ENCODE data around the gene C11orf58. TPM values are rescaled to one million over a fixed set of nuclear protein-coding genes. Genes with fewer than 3 reads are reported as not detected.

Gene C11orf58
- total and polyA plus RNA-seq, 2 experiments from 2014 or later = 153 to 226 TPM

- no peak overlapping the region for H3K9ac ChIP-seq
Observed at GRCh38 chr11:16767957-16768356, 29.5 kb downstream of the C11orf58 start.

GRCh38 chr11:16769386-16769785 is 30.9 kb downstream of the C11orf58 start:
- DNase-seq = no peak
- H3K9ac ChIP-seq = no peak overlapping the region
- no peaks in the 10 kb centered on the region for H3K9me2 ChIP-seq (ENCODE audit: insufficient read depth)
- H3K4me2 ChIP-seq (ENCODE audit: unreplicated experiment) = no peak overlapping the region
- no peaks in the 10 kb centered on the region for H3K79me2 ChIP-seq (ENCODE audit: insufficient read depth)
- no peak overlapping the region for H3K4me3 ChIP-seq
- no peaks in the 10 kb centered on the region for H4K20me1 ChIP-seq (ENCODE audit: insufficient read depth)
- no peak overlapping the region for H2AFZ ChIP-seq
- WGBS, 2 experiments (ENCODE audit: low coverage in 1 of 2, low lambda C conversion rate in 2 of 2, missing lambda C conversion rate in 2 of 2) = 84 to 85% methylated on average over 4 of the region's 4 CpGs
- in situ Hi-C loops (cut with MboI) = no loop called here
- no peaks in the 10 kb centered on the region for H3K9me3 ChIP-seq (ENCODE audit: low read depth)
- no peaks in the 10 kb centered on the region for H3K4me1 ChIP-seq (ENCODE audit: insufficient read depth)
- no peaks in the 10 kb centered on the region for H3K36me3 ChIP-seq (ENCODE audit: low read depth)
- TF ChIP-seq EZH2phosphoT487 (IDR thresholded peaks at IDR 0.05; ENCODE audit: insufficient read depth, low read depth) (no peak), EZH2 (IDR thresholded peaks at IDR 0.05; ENCODE audit: insufficient read depth, poor library complexity, severe bottlenecking) (no peak)
- no peak overlapping the region for H3K27ac ChIP-seq
- H3F3A ChIP-seq (ENCODE audit: insufficient read depth) = no peaks in the 10 kb centered on the region
- 0 out of 2 replicates have a peak, but pooled peaks cover 14% of the 10 kb centered on the region for H3K27me3 ChIP-seq (replicated peaks; ENCODE audit: insufficient read depth)

More at GRCh38 chr11:16767957-16768356, 29.5 kb downstream of the C11orf58 start:
- Histone ChIP-seq H3K9me2 (ENCODE audit: insufficient read depth) (no peaks in the 10 kb centered on the region), H3F3A (ENCODE audit: insufficient read depth) (no peaks in the 10 kb centered on the region), H3K4me3 (no peak overlapping the region), H3K9me3 (ENCODE audit: low read depth) (no peaks in the 10 kb centered on the region), H4K20me1 (ENCODE audit: insufficient read depth) (no peaks in the 10 kb centered on the region), H3K36me3 (ENCODE audit: low read depth) (no peaks in the 10 kb centered on the region), H3K27me3 (replicated peaks; ENCODE audit: insufficient read depth) (0 out of 2 replicates have a peak, but pooled peaks cover 14% of the 10 kb centered on the region), H3K4me2 (ENCODE audit: unreplicated experiment) (no peak overlapping the region), H3K27ac (no peak overlapping the region), H3K4me1 (ENCODE audit: insufficient read depth) (no peaks in the 10 kb centered on the region), H3K79me2 (ENCODE audit: insufficient read depth) (no peaks in the 10 kb centered on the region), H2AFZ (no peak overlapping the region)
- 49 to 54% methylated on average over 4 of the region's 4 CpGs for WGBS, 2 experiments (ENCODE audit: low coverage in 1 of 2, low lambda C conversion rate in 2 of 2, missing lambda C conversion rate in 2 of 2)
- in situ Hi-C loops (cut with MboI) = no loop called here
- TF ChIP-seq EZH2phosphoT487 (IDR thresholded peaks at IDR 0.05; ENCODE audit: insufficient read depth, low read depth) (no peak), EZH2 (IDR thresholded peaks at IDR 0.05; ENCODE audit: insufficient read depth, poor library complexity, severe bottlenecking) (no peak)
- DNase-seq = no peak

- DNase-seq = no peak
- H3K9me2 ChIP-seq (ENCODE audit: insufficient read depth) = no peaks in the 10 kb centered on the region
- 56 to 59% methylated on average over 11 of the region's 11 CpGs for WGBS, 2 experiments (ENCODE audit: low coverage in 1 of 2, low lambda C conversion rate in 2 of 2, missing lambda C conversion rate in 2 of 2)
- no peaks in the 10 kb centered on the region for H3K79me2 ChIP-seq (ENCODE audit: insufficient read depth)
- TF ChIP-seq EZH2phosphoT487 (IDR thresholded peaks at IDR 0.05; ENCODE audit: insufficient read depth, low read depth) = no peak
- H2AFZ ChIP-seq = no peak overlapping the region
- no peak overlapping the region for H3K4me2 ChIP-seq (ENCODE audit: unreplicated experiment)
- no peak overlapping the region for H3K9ac ChIP-seq
- no peaks in the 10 kb centered on the region for H3K36me3 ChIP-seq (ENCODE audit: low read depth)
- no peak overlapping the region for H3K27ac ChIP-seq
- H4K20me1 ChIP-seq (ENCODE audit: insufficient read depth) = no peaks in the 10 kb centered on the region
- no peak overlapping the region for H3K4me3 ChIP-seq
- in situ Hi-C loops (cut with MboI) = no loop called here
- H3K27me3 ChIP-seq (replicated peaks; ENCODE audit: insufficient read depth) = 0 out of 2 replicates have a peak, but pooled peaks cover 14% of the 10 kb centered on the region
- no peaks in the 10 kb centered on the region for H3F3A ChIP-seq (ENCODE audit: insufficient read depth)
- H3K9me3 ChIP-seq (ENCODE audit: low read depth) = no peaks in the 10 kb centered on the region
- no peaks in the 10 kb centered on the region for H3K4me1 ChIP-seq (ENCODE audit: insufficient read depth)
Observed at GRCh38 chr11:16770016-16770415, 31.6 kb downstream of the C11orf58 start.

GRCh38 chr11:16771350-16772140 is 33.1 kb downstream of the C11orf58 start:
- DNase-seq = no peak
- Histone ChIP-seq H3K27ac (no peak overlapping the region), H2AFZ (no peak overlapping the region), H4K20me1 (ENCODE audit: insufficient read depth) (no peaks in the 10 kb centered on the region), H3K9me3 (ENCODE audit: low read depth) (no peaks in the 10 kb centered on the region), H3K4me3 (no peak overlapping the region), H3K9ac (no peak overlapping the region), H3K79me2 (ENCODE audit: insufficient read depth) (no peaks in the 10 kb centered on the region), H3K4me1 (ENCODE audit: insufficient read depth) (no peaks in the 10 kb centered on the region), H3K27me3 (replicated peaks; ENCODE audit: insufficient read depth) (0 out of 2 replicates have a peak, but pooled peaks cover 17% of the 10 kb centered on the region), H3F3A (ENCODE audit: insufficient read depth) (no peaks in the 10 kb centered on the region), H3K9me2 (ENCODE audit: insufficient read depth) (no peaks in the 10 kb centered on the region), H3K4me2 (ENCODE audit: unreplicated experiment) (no peak overlapping the region), H3K36me3 (ENCODE audit: low read depth) (no peaks in the 10 kb centered on the region)
- in situ Hi-C loops (cut with MboI) = no loop called here
- WGBS, 2 experiments (ENCODE audit: low coverage in 1 of 2, low lambda C conversion rate in 2 of 2, missing lambda C conversion rate in 2 of 2) = 61 to 70% methylated on average over 12 of the region's 12 CpGs
- TF ChIP-seq EZH2phosphoT487 (IDR thresholded peaks at IDR 0.05; ENCODE audit: insufficient read depth, low read depth) (no peak), EZH2 (IDR thresholded peaks at IDR 0.05; ENCODE audit: insufficient read depth, poor library complexity, severe bottlenecking) (no peak)

Measured in GM23248 (cell line).